H1 (cell line): Measurements from ENCODE around the gene SERPINF2. TPM values are rescaled to one million over a fixed set of nuclear protein-coding genes. Genes with fewer than 3 reads are reported as not detected.

Experiments
- CHD7 ChIP-seq: fragments of 300-600 bp; sonication (generic); IDR thresholded peaks from 2 replicates; pipeline ENCODE4 v1.7.1; 2012; ENCODE audit warnings: low read length, moderate library complexity, mild to moderate bottlenecking, inconsistent platforms; ENCODE audit not compliant: insufficient replicate concordance
- HDAC6 ChIP-seq: IDR thresholded peaks from one replicate; pipeline ENCODE4 v1.7.1; 2012; ENCODE audit warnings: low read depth, mild to moderate bottlenecking, inconsistent platforms, low read length, moderate library complexity
- JUND ChIP-seq: IDR thresholded peaks from 2 replicates; pipeline ENCODE4 v1.6.1; 2011; ENCODE audit warnings: mild to moderate bottlenecking, improper control_type of control experiment, low read length
- MAX ChIP-seq: IDR thresholded peaks from 2 replicates; pipeline ENCODE4 v1.6.1; 2012; ENCODE audit warnings: inconsistent platforms
- POLR2AphosphoS5 ChIP-seq: IDR thresholded peaks from 2 replicates; pipeline ENCODE4 v1.6.1; 2011; ENCODE audit warnings: low read depth, low read length
- RAD21 ChIP-seq, 2 experiments: IDR thresholded peaks in 1 of 2; conservative IDR thresholded peaks in 1 of 2; 2 replicates each; pipeline ENCODE4 v1.6.1; 2011; ENCODE audit warnings: low read depth in 2 of 2, low read length in 2 of 2, improper control_type of control experiment in 1 of 2, inconsistent platforms in 1 of 2, mild to moderate bottlenecking in 1 of 2, moderate library complexity in 1 of 2
- RNF2 ChIP-seq: fragments of 200-900, 300-1000 bp; sonication (generic); IDR thresholded peaks from 2 replicates; pipeline ENCODE4 v1.7.1; 2016; ENCODE audit warnings: borderline replicate concordance, low read depth, mild to moderate bottlenecking, antibody characterized with exemption, low read length; ENCODE audit not compliant: poor library complexity, severe bottlenecking; ENCODE audit errors: missing control alignments
- SP1 ChIP-seq: IDR thresholded peaks from 2 replicates; pipeline ENCODE4 v1.6.1; 2011; ENCODE audit warnings: low read depth, low read length
- SRF ChIP-seq: IDR thresholded peaks from 2 replicates; pipeline ENCODE4 v1.6.1; 2011; ENCODE audit warnings: mild to moderate bottlenecking, low read depth, low read length, moderate library complexity
- TAF1 ChIP-seq: IDR thresholded peaks from 2 replicates; pipeline ENCODE4 v1.6.1; 2011; ENCODE audit warnings: mild to moderate bottlenecking, low read depth, low read length
- TCF12 ChIP-seq: IDR thresholded peaks from 2 replicates; pipeline ENCODE4 v1.6.1; 2011; ENCODE audit warnings: low read depth, mild to moderate bottlenecking, low read length
- polyA plus RNA-seq, 7 experiments: library from polyadenylated mRNA; depleted of rRNA in 3 of 7; stranded (reverse) in 5 of 7; unstranded in 2 of 7; fragments of >200 nt in 5 of 7; fragments of 200-250 nt in 2 of 7; gene quantifications; 1 replicate in 5 of 7; 2 replicates in 1 of 7; 4 replicates in 1 of 7; pipeline versions ENCODE4 v1.2.1 to v1.2.3, GENCODE V29; 2011 to 2013; ENCODE audit warnings: missing spikeins in 2 of 7, mixed read lengths in 2 of 7
- total RNA-seq: library from RNA; stranded (reverse); fragmentation: NEBNext Ultra II Directional; extraction: Animal tissue kit (Norgen Biotek cat#: 25700); gene quantifications from 2 replicates; pipeline ENCODE4 v1.2.1, GENCODE V29; 2021

The SERPINF2 gene
- total and polyA plus RNA-seq, 2 of the 8 experiments (the other 6 are each of a cell fraction or from before 2014, with no cell fraction given), result 1.8 to 3.2 TPM

- TF ChIP-seq CHD7, result no peak
- TF ChIP-seq SRF, result no peak
- peak; percentile 75 to 83 for TF ChIP-seq RAD21 (IDR thresholded peaks at IDR 0.05 in 1 of 2, conservative IDR thresholded peaks at IDR 0.05 in 1 of 2; ENCODE audit: low read depth in 2 of 2, low read length in 2 of 2)
- TF ChIP-seq RNF2, result no peak
- TF ChIP-seq TCF12, result no peak
- TF ChIP-seq MAX, result peak; percentile 87
- no peak for TF ChIP-seq POLR2AphosphoS5
- TF ChIP-seq JUND, result no peak
- no peak for TF ChIP-seq HDAC6
- TF ChIP-seq SP1, result no peak
- peak; percentile 11; the same call in 1 of the 2 replicates for TF ChIP-seq TAF1
Observed at GRCh38 chr17:1713878-1714426, 28.7 kb upstream of the SERPINF2 start (continued).
